Right atrium auricular region (tissue), 2 donors: ENCODE data around the gene MAP4K5. TPM values are rescaled to one million over a fixed set of nuclear protein-coding genes. Genes with fewer than 3 reads are reported as not detected.

ENCODE experiments used
- DNase-seq: peaks from one replicate; pipeline ENCODE4 v3.0.0-alpha.2; 2019; ENCODE audit warnings: low spot score
- H3K27ac ChIP-seq, 2 donors: fragments of 200-600 bp; sonication (generic); 1 replicate in 1 of 2; 2 replicates in 1 of 2; pipeline ENCODE4 v1.5.1; 2016 to 2019
- H3K27me3 ChIP-seq, 2 donors: fragments of 200-600 bp; sonication (generic); one replicate each; pipeline versions ENCODE4 v1.5.1 to v1.6.0; 2017 to 2019
- H3K36me3 ChIP-seq: fragments of 200-600 bp; sonication (generic); one replicate; pipeline ENCODE4 v1.5.1; 2016
- H3K4me1 ChIP-seq, 2 donors: fragments of 200-600 bp; sonication (generic); one replicate each; pipeline versions ENCODE4 v1.5.1 to v1.6.0; 2017 to 2019
- H3K4me3 ChIP-seq, 2 donors: fragments of 200-600 bp; sonication (generic); 1 replicate in 1 of 2; 2 replicates in 1 of 2; pipeline ENCODE4 v1.5.1; 2017 to 2019; ENCODE audit warnings: mild to moderate bottlenecking in 1 of 2, moderate library complexity in 1 of 2
- H3K9me3 ChIP-seq, 2 donors: fragments of 200-600 bp; sonication (generic); one replicate each; pipeline ENCODE4 v1.5.1; 2019
- CTCF ChIP-seq, 2 donors: fragments of 200-600 bp; sonication (generic); IDR thresholded peaks; one replicate each; pipeline ENCODE4 v1.5.1; 2019; ENCODE audit warnings: antibody characterized with exemption in 2 of 2
- total RNA-seq, 2 donors: library from RNA; depleted of rRNA; stranded (reverse); fragments of >200 nt; gene quantifications; one replicate each; pipeline ENCODE4 v1.1.0, GENCODE V29; 2016

Gene MAP4K5
- total RNA-seq, 2 donors from 2014 or later, result 37.5 to 44.4 TPM

GRCh38 chr14:50530794-50531365, 1.5 kb downstream of the MAP4K5 start:
- H3K27ac ChIP-seq, result no peak overlapping the region
- H3K36me3 ChIP-seq, result no peaks in the 10 kb centered on the region
- TF ChIP-seq CTCF (IDR thresholded peaks at IDR 0.05), result no peak
- no peaks in the 10 kb centered on the region for H3K27me3 ChIP-seq
- H3K4me1 ChIP-seq, result peaks cover 0 to 21% of the 10 kb centered on the region in 2 donors
- H3K9me3 ChIP-seq, result no peaks in the 10 kb centered on the region
- H3K4me3 ChIP-seq, result peak overlapping the region; percentile 91 to 94
- DNase-seq, result no peak

DNA sequence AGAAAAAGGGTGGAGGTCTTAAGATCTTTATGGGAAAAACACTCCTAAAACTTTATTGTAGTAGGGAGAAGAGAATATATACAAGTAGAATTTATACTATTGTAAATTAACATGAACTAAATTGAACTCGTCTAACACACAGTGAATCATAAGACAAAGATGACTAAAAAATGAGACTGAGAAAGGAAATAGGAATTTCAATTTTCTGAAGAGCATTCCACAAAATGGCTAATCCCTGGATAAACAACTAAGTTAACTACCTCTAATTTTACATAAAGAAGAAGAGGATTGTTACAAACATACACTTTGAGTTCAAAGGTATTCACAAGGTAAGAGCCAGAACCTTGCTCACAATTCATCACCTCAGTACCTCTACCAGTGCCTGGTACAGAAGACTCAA, 2.0 kb downstream of the MAP4K5 start:
- no peak overlapping the region for H3K27ac ChIP-seq
- TF ChIP-seq CTCF (IDR thresholded peaks at IDR 0.05), result no peak
- H3K36me3 ChIP-seq, result no peaks in the 10 kb centered on the region
- H3K27me3 ChIP-seq, result no peaks in the 10 kb centered on the region
- no peak overlapping the region for H3K4me3 ChIP-seq
- no peaks in the 10 kb centered on the region for H3K9me3 ChIP-seq
- peaks cover 0 to 21% of the 10 kb centered on the region in 2 donors for H3K4me1 ChIP-seq
- DNase-seq, result no peak

- Histone ChIP-seq H3K4me3 (no peak overlapping the region), H3K27ac (no peak overlapping the region), H3K4me1 (peaks cover 0 to 21% of the 10 kb centered on the region in 2 donors), H3K36me3 (no peaks in the 10 kb centered on the region), H3K27me3 (no peaks in the 10 kb centered on the region), H3K9me3 (no peaks in the 10 kb centered on the region)
- no peak for DNase-seq
- TF ChIP-seq CTCF (IDR thresholded peaks at IDR 0.05), result no peak
Measured at GRCh38 chr14:50529288-50530179, 2.8 kb downstream of the MAP4K5 start.

- Histone ChIP-seq H3K4me1 (peaks cover 0 to 17% of the 10 kb centered on the region in 2 donors), H3K27me3 (no peaks in the 10 kb centered on the region), H3K4me3 (no peak overlapping the region), H3K27ac (no peak overlapping the region), H3K9me3 (no peaks in the 10 kb centered on the region), H3K36me3 (no peaks in the 10 kb centered on the region)
- DNase-seq, result no peak
- no peak for TF ChIP-seq CTCF (IDR thresholded peaks at IDR 0.05)
Measured at GRCh38 chr14:50528000-50528399, 4.4 kb downstream of the MAP4K5 start.

GRCh38 chr14:50524731-50525515, 7.4 kb downstream of the MAP4K5 start:
- Histone ChIP-seq H3K4me1 (peaks cover 0 to 15% of the 10 kb centered on the region in 2 donors), H3K4me3 (no peak overlapping the region), H3K27ac (no peak overlapping the region), H3K36me3 (no peaks in the 10 kb centered on the region), H3K27me3 (no peaks in the 10 kb centered on the region), H3K9me3 (no peaks in the 10 kb centered on the region)
- no peak for TF ChIP-seq CTCF (IDR thresholded peaks at IDR 0.05)
- no peak for DNase-seq
